HG02981 (cell line): ENCODE results near the gene RGS21.

Source experiments
- ATAC-seq: cut with Tn5 transposase; IDR thresholded peaks from one replicate; pipeline ENCODE4 v1.9.1; 2021; ENCODE audit warnings: mild to moderate bottlenecking, moderate library complexity; ENCODE audit not compliant: unreplicated experiment

The RGS21 gene

DNA sequence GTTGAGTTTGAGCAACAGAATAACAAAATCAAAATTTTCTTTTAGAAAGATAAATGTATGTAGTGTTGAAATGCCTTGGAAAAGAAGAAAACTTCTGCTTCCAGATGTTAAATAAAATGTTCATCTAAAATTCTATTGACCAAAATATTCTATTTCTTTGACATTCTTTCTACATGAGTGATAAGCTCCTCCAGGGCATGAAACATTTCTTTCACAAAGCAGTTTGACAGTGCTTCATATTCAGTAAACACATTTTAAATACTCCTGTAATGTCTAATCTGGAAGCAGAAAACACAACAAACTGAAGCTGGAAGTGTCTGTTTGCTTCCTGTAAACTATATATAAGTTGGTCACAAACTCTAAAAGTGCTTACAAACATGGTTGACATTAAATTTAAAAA is 61.5 kb downstream of the RGS21 start:
- no peak for ATAC-seq

DNA sequence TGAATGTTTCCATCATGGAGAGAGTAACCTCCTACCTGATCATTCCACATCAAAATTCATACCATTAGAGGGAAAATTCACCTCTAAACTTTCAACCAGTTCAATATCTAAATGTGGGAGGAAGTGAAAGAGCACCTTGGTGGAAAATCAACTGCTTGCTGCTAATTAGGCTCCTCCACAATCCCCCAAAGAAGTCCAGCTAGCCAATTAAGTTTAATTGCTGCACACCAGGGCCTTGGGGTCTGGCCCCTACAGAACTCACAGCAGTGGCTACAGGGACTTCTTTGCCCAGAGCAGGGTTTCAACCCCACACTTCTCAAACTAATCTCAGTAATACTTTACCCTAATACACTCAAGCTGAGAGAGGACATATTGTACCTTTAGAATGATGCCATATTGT is 62.1 kb downstream of the RGS21 start:
- ATAC-seq, result no peak

DNA sequence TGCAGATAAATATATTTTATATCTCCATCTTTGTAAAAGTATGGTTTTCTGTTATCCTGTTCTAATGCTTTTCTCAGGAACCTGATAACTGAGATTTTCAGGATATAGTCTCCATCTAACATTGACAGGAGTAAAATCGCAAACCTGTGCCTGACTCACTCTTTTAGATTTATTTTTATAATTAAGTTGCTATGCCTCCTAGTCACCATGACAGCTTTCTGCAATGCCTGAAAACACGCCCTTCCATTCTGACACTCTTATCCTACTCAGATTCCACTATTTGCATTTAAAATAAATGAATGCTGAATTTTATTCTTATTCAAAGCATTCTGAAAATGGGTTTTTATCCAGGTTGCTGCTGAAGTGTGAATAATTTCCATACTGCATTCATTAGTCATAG is 62.8 kb downstream of the RGS21 start:
- no peak for ATAC-seq

DNA sequence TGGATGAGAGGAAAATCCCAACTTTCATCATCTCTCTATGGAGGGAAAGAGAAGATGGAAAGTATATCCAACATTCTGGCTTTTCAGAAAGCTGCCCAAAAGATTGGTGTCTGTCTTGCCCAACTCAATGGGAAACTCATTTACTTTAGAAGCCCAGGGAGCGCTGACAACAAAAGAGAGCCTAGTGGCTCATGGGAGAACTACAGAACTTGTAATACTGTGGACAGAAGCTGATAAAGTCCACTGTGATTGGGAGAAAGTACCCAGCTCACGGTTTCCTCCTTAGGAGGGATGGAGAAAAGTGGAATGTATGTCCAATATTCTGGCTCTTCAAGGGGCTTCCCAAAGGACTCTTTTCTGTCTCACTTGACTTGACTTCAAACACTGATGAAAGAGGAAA is 66.0 kb downstream of the RGS21 start:
- ATAC-seq, result no peak

DNA sequence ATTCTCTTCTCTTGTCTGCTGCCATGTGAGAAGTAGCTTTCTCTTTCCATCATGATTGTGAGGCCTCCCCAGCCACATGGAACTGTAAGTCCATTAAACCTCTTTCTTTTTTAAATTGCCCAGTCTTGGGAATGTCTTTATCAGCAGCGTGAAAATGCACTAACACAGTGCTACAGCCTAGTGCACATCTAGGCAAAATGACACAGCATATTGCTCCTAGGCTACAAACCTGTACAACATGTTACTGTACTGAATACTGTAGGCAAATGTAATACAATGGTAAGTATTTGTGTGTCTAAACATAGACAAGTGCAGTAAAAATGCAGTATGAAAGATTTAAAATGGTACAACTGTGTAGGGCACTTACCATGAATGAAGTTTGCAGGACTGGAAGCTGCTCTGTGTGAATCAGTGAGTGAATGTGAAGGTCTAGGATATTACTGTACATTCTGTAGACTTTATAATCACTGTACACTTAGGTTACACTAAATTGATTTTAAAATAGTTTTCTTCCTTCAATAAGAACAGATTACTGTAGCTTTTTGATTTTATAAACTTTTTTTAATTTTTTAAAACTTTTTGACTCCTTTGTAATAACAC is 69.4 kb downstream of the RGS21 start:
- ATAC-seq, result no peak

DNA sequence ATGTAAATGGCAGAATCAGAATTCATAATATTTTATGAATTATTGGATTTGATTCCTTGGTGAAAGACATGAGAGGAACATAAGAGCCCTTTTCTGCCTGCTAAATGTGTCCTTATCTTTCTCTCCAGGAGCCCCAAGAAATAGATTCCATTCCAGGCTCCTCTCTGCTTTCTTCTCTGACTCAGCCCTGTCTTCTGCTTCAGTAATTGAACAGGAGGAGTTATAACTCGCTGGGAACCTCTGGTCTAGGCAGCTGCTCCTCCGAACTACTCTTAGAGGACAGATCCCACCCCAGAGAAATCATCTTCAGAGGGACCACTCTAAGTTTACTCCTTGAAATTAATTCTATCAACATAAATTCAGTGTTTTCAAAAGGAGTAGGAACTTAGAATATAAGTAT is 78.4 kb downstream of the RGS21 start:
- no peak for ATAC-seq

DNA sequence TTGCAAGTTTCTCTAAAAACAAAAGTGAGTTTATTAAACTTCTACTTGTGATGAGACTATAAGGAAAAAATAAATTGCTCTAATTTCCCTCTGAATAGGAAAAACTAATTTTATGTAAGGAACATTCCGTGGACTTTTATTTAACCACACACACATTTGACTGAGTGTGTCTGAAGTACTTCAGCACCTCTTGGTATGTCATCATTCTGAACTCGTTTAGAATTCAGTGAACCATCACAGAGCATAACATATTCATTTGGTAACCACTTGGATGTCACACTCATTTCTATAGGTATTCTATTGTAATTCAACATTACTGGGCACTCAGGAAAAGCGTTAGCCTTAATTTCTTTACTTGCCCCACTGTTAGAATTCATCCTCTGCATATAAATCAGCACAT is 79.1 kb downstream of the RGS21 start:
- no peak for ATAC-seq

DNA sequence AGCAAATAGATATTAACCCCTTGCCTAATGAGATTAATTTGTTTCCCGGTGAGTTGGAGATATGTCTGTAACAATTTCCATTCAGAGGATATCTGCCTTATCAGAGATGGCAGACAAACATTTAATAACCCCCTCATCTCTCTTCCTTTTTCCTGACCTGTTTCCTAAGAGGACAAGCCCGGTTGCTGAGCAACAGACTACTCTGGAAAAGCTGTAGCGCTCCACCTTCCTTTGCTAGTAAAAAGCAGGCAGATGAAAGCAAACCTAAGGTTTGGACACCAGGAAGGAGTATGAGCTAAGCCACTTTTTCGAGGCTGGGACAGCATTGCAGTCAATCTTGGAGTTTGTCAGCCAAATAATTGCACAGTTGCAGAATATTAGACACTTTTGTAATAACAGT is 82.4 kb downstream of the RGS21 start:
- no peak for ATAC-seq

DNA sequence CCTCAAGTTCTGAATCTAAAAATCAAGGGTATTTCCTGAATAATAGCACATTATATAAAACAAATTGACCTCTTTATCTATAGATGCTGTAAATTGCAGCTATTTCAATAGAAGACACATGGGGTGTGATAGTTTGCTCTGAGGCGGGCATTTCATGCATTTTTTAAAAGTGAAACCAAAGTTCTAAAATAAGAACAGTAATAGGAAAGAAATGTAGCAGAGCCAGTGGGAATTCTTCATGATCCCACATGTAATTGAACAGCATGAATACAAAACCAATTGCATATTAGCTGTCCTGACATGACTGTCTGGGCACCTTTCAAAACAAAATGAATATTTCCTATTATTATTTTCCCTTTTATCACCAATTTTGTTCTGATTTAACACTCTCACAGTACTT is 85.0 kb downstream of the RGS21 start:
- no peak for ATAC-seq

DNA sequence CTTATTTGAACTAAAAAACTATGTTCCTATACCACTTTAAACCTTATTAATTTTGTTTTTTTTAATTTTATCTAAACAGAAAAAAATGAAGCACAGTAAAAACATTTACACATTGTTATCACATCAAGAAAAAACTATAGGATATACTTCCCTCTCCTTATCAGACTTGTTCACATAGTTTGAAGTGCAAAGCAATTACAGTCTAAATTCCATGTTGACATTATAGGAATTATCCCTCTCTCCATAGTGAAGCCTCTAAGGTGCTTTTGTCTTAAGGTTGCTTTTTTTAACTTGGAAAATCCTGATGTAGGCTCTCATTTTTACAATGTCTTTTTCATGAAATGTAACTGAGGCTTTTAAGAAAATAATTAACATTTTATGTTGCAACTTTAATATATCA is 85.8 kb downstream of the RGS21 start:
- no peak for ATAC-seq

DNA sequence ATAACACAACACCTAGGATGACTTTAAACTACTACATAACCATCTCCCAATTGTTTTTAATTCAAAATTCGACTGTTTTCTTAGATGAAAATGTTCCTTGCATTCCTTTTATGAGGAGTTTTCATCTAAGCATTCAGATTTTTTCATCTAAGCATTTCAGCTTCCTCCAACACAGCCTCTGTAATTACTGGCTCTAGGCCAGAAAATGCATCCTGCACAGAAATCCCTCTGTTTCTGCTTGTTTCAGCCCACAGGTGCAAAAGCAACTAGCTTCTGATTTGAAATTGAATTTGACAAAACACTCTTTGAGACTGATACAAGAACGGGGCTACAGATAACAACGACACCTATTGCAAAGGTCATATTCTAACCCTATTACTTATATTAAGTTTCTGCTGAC is 90.4 kb downstream of the RGS21 start:
- no peak for ATAC-seq
